ENCODE results near the gene CTDP1. TPM values are rescaled to one million over a fixed set of nuclear protein-coding genes. Genes with fewer than 3 reads are reported as not detected.

Gene CTDP1
- total RNA-seq, 1 experiment from 2014 or later, result 24.9 TPM

GRCh38 chr18:79640875-79641274 is 38.7 kb upstream of the CTDP1 start:
- no peaks in the 10 kb centered on the region for H3K79me2 ChIP-seq (ENCODE audit: insufficient read depth, low read length)
- no peak overlapping the region for H3K4me3 ChIP-seq (replicated peaks in 1 of 2; ENCODE audit: low read depth in 1 of 2, low read length in 2 of 2)
- no peak overlapping the region for H2AFZ ChIP-seq (ENCODE audit: low read depth, low read length, poor library complexity, severe bottlenecking)
- POLR2A ChIA-PET, result no interaction called here
- no peaks in the 10 kb centered on the region for H3K27me3 ChIP-seq (ENCODE audit: insufficient read depth, low read length)
- intact Hi-C loops (cut with micrococcal nuclease), result loop anchor here (10.0 kb wide), 1 partner anchor 766 kb away; no protein-coding TSS in a partner anchor
- H3K4me2 ChIP-seq (ENCODE audit: low read length), result no peak overlapping the region
- CTCF ChIA-PET, result no interaction called here
- H3K9me2 ChIP-seq (ENCODE audit: insufficient read depth), result no peaks in the 10 kb centered on the region
- no peak overlapping the region for H3K27ac ChIP-seq (ENCODE audit: low read depth, low read length)
- H3K36me3 ChIP-seq (ENCODE audit: control insufficient read depth in 1 of 2, insufficient read depth in 2 of 2, low read length in 2 of 2), result no peaks in the 10 kb centered on the region
- H3K9me3 ChIP-seq (ENCODE audit: control insufficient read depth in 1 of 2, insufficient read depth in 1 of 2, low read depth in 1 of 2, low read length in 2 of 2), result no peaks in the 10 kb centered on the region
- DNase-seq (ENCODE audit: low read depth, low spot score) (no peak), ATAC-seq (no peak)
- no peak for TF ChIP-seq TCF7L2 (IDR thresholded peaks at IDR 0.05; ENCODE audit: borderline replicate concordance, extremely low read depth, insufficient read depth, insufficient read length)
- no peak for TF ChIP-seq RAD21 (IDR thresholded peaks at IDR 0.05; ENCODE audit: low read depth)
- TF ChIP-seq CEBPB (IDR thresholded peaks at IDR 0.05; ENCODE audit: low read depth), result no peak
- no peak for TF ChIP-seq ATF3 (IDR thresholded peaks at IDR 0.05)
- no peak for TF ChIP-seq CBX3 (IDR thresholded peaks at IDR 0.05; ENCODE audit: low read depth)
- no peak for TF ChIP-seq YY1 (IDR thresholded peaks at IDR 0.05; ENCODE audit: extremely low read depth, insufficient replicate concordance, low read depth, low read length)
- TF ChIP-seq ELF1 (IDR thresholded peaks at IDR 0.05; ENCODE audit: borderline replicate concordance, low read depth), result no peak
- TF ChIP-seq, protein P1, sequence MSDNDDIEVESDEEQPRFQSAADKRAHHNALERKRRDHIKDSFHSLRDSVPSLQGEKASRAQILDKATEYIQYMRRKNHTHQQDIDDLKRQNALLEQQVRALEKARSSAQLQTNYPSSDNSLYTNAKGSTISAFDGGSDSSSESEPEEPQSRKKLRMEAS (IDR thresholded peaks at IDR 0.05), result no peak
- TF ChIP-seq SRF (IDR thresholded peaks at IDR 0.05; ENCODE audit: low read depth), result no peak
- TF ChIP-seq, protein P2, sequence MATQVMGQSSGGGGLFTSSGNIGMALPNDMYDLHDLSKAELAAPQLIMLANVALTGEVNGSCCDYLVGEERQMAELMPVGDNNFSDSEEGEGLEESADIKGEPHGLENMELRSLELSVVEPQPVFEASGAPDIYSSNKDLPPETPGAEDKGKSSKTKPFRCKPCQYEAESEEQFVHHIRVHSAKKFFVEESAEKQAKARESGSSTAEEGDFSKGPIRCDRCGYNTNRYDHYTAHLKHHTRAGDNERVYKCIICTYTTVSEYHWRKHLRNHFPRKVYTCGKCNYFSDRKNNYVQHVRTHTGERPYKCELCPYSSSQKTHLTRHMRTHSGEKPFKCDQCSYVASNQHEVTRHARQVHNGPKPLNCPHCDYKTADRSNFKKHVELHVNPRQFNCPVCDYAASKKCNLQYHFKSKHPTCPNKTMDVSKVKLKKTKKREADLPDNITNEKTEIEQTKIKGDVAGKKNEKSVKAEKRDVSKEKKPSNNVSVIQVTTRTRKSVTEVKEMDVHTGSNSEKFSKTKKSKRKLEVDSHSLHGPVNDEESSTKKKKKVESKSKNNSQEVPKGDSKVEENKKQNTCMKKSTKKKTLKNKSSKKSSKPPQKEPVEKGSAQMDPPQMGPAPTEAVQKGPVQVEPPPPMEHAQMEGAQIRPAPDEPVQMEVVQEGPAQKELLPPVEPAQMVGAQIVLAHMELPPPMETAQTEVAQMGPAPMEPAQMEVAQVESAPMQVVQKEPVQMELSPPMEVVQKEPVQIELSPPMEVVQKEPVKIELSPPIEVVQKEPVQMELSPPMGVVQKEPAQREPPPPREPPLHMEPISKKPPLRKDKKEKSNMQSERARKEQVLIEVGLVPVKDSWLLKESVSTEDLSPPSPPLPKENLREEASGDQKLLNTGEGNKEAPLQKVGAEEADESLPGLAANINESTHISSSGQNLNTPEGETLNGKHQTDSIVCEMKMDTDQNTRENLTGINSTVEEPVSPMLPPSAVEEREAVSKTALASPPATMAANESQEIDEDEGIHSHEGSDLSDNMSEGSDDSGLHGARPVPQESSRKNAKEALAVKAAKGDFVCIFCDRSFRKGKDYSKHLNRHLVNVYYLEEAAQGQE (IDR thresholded peaks at IDR 0.05; ENCODE audit: low read depth), result no peak
- no peak for TF ChIP-seq EZH2phosphoT487 (IDR thresholded peaks at IDR 0.05; ENCODE audit: borderline replicate concordance)
- TF ChIP-seq, protein P3, sequence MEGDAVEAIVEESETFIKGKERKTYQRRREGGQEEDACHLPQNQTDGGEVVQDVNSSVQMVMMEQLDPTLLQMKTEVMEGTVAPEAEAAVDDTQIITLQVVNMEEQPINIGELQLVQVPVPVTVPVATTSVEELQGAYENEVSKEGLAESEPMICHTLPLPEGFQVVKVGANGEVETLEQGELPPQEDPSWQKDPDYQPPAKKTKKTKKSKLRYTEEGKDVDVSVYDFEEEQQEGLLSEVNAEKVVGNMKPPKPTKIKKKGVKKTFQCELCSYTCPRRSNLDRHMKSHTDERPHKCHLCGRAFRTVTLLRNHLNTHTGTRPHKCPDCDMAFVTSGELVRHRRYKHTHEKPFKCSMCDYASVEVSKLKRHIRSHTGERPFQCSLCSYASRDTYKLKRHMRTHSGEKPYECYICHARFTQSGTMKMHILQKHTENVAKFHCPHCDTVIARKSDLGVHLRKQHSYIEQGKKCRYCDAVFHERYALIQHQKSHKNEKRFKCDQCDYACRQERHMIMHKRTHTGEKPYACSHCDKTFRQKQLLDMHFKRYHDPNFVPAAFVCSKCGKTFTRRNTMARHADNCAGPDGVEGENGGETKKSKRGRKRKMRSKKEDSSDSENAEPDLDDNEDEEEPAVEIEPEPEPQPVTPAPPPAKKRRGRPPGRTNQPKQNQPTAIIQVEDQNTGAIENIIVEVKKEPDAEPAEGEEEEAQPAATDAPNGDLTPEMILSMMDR (IDR thresholded peaks at IDR 0.05 in 2 of 3, conservative IDR thresholded peaks at IDR 0.05 in 1 of 3; ENCODE audit: borderline replicate concordance in 1 of 3, insufficient read depth in 1 of 3, low read depth in 2 of 3, low read length in 2 of 3), result no peak
- TF ChIP-seq ZNF274 (IDR thresholded peaks at IDR 0.05; ENCODE audit: low read depth, low read length), result no peak
- no peak for TF ChIP-seq ZFX (IDR thresholded peaks at IDR 0.05)
- TF ChIP-seq EZH2 (IDR thresholded peaks at IDR 0.05), result no peak
- TF ChIP-seq SIN3A (IDR thresholded peaks at IDR 0.05; ENCODE audit: low read depth), result no peak
- no peak for TF ChIP-seq EGR1 (IDR thresholded peaks at IDR 0.05; ENCODE audit: low read depth)
- TF ChIP-seq JUND (IDR thresholded peaks at IDR 0.05), result no peak
- TF ChIP-seq FOSL1 (IDR thresholded peaks at IDR 0.05; ENCODE audit: low read depth), result no peak
- H3K9ac ChIP-seq (ENCODE audit: low read length), result no peak overlapping the region
- no peaks in the 10 kb centered on the region for H4K20me1 ChIP-seq (ENCODE audit: insufficient read depth)
- RAD21 ChIA-PET (ENCODE audit: low non-redundant PET in 1 of 2, low total read pairs in 2 of 2, uncharacterized antibody in 2 of 2, unreplicated experiment in 2 of 2), result no interaction called here
- H3K4me1 ChIP-seq (ENCODE audit: control insufficient read depth in 1 of 2, insufficient read depth in 2 of 2, low read length in 2 of 2), result peaks cover 0 to 5% of the 10 kb centered on the region in 2 experiments; a peak in 1 of 4 replicates
- BruUV-seq (replicated peaks), result no TSS peak
